CD4-positive, alpha-beta T cell (primary cell): ENCODE results near the gene MCL1. TPM values are rescaled to one million over a fixed set of nuclear protein-coding genes. Genes with fewer than 3 reads are reported as not detected.

Experiments
- ATAC-seq: fragments of 200-7000 bp; cut with Tn5 transposase; one replicate; pipeline ENCODE4 v1.10.0; 2022; ENCODE audit warnings: mild to moderate bottlenecking; ENCODE audit not compliant: poor library complexity
- CTCF ChIA-PET: fragments of 350-600 bp; sonication (Branson Sonifier 250); formaldehyde crosslinking; loops from one replicate; lab custom pipeline; 2021; ENCODE audit warnings: antibody characterized with exemption, inconsistent platforms; lab: Charles Lee
- POLR2A ChIA-PET: fragments of 350-600 bp; sonication (Branson Sonifier 250); formaldehyde crosslinking; loops from one replicate; lab custom pipeline; 2021; ENCODE audit warnings: antibody characterized with exemption, inconsistent platforms; lab: Charles Lee
- DNase-seq, 14 experiments: peaks; one replicate each; pipeline ENCODE4 v3.0.0-alpha.2; 2013 to 2020; ENCODE audit warnings: mixed read lengths in 2 of 14
- H3K27ac ChIP-seq, 2 donors: one replicate each; pipeline versions ENCODE4 v1.5.1 to v1.7.0; 2013; ENCODE audit warnings: low read length in 2 of 2, low read depth in 1 of 2, mild to moderate bottlenecking in 1 of 2
- H3K27me3 ChIP-seq, 2 experiments: 1 replicate in 1 of 2; 2 replicates in 1 of 2; pipeline versions ENCODE4 v1.6.1 to v1.7.0; 2013; ENCODE audit warnings: low read length in 2 of 2, control low read depth in 1 of 2, mild to moderate bottlenecking in 1 of 2, moderate library complexity in 1 of 2; ENCODE audit not compliant: insufficient read depth in 2 of 2, control insufficient read depth in 1 of 2
- H3K36me3 ChIP-seq: one replicate; pipeline ENCODE4 v1.6.1; 2013; ENCODE audit warnings: low read length, control low read depth; ENCODE audit not compliant: insufficient read depth
- H3K4me1 ChIP-seq: one replicate; pipeline ENCODE4 v1.6.1; 2013; ENCODE audit warnings: low read length, control low read depth; ENCODE audit not compliant: insufficient read depth
- H3K4me3 ChIP-seq: one replicate; pipeline ENCODE4 v1.5.1; 2013; ENCODE audit warnings: mild to moderate bottlenecking, low read length, moderate library complexity
- H3K9me3 ChIP-seq, 2 experiments: 1 replicate in 1 of 2; 2 replicates in 1 of 2; pipeline versions ENCODE4 v1.6.1 to v1.7.0; 2013; ENCODE audit warnings: low read length in 2 of 2, mild to moderate bottlenecking in 2 of 2, control low read depth in 1 of 2, moderate library complexity in 1 of 2; ENCODE audit not compliant: control insufficient read depth in 1 of 2, insufficient read depth in 1 of 2
- H3K27ac Mint-ChIP-seq: one replicate; pipeline ENCODE4 v1.8.0; 2020; ENCODE audit warnings: mixed read lengths
- H3K27me3 Mint-ChIP-seq: one replicate; pipeline ENCODE4 v1.8.0; 2021; ENCODE audit warnings: mixed read lengths
- H3K36me3 Mint-ChIP-seq: one replicate; pipeline ENCODE4 v1.8.0; 2021; ENCODE audit warnings: low read depth, mixed read lengths
- H3K4me1 Mint-ChIP-seq: one replicate; pipeline ENCODE4 v1.8.0; 2021; ENCODE audit warnings: low read depth, mixed read lengths
- H3K4me3 Mint-ChIP-seq: one replicate; pipeline ENCODE4 v1.8.0; 2020; ENCODE audit warnings: mild to moderate bottlenecking, mixed read lengths
- H3K9me3 Mint-ChIP-seq: one replicate; pipeline ENCODE4 v1.8.0; 2020; ENCODE audit warnings: mixed read lengths
- CTCF ChIP-seq: fragments of 200-600 bp; IDR thresholded peaks from one replicate; pipeline ENCODE4 v1.8.0; 2022; ENCODE audit warnings: antibody characterized with exemption, mild to moderate bottlenecking
- intact Hi-C, 2 experiments: fragments of 100-400 bp; cut with DNase I in 1 of 2; cut with micrococcal nuclease in 1 of 2; formaldehyde crosslinking; loops; one replicate each; pipeline versions ENCODE4 v1.15.1 to v1.9.0; 2023 to 2025; cut with DNase I, micrococcal nuclease
- total RNA-seq, 174 experiments: library from RNA in 2 of 174; stranded (reverse) in 2 of 174; gene quantifications; one replicate each; pipeline ENCODE4 v1.2.3 and lab custom pipeline; 2021 to 2026

Gene MCL1
- total RNA-seq, 2 experiments from 2014 or later: 737 to 747 TPM

- DNase-seq: peak in 10 of 14 experiments; percentile 16 to 84 (median 35)
- H3K36me3 Mint-ChIP-seq: peaks cover 37% of the 10 kb centered on the region
- peak; percentile 26 for ATAC-seq
- H3K9me3 Mint-ChIP-seq: no peaks in the 10 kb centered on the region
- intact Hi-C loops: no loop called here
- Histone ChIP-seq H3K27me3 (no peaks in the 10 kb centered on the region), H3K4me3 (no peak overlapping the region), H3K9me3 (no peaks in the 10 kb centered on the region), H3K36me3 (peaks cover 3% of the 10 kb centered on the region), H3K27ac (peak overlapping the region; percentile 75 to 76), H3K4me1 (peaks cover 60% of the 10 kb centered on the region)
- H3K27me3 Mint-ChIP-seq: no peaks in the 10 kb centered on the region
- ChIA-PET CTCF (interaction anchor here (1.1 to 3.6 kb wide), 5 partner anchors 8 to 52 kb away, joined by 3 to 28 read pairs (median 5); partner anchors contain the start of gene MCL1), POLR2A (interaction anchor here (1.0 to 3.6 kb wide), 7 partner anchors 15 to 52 kb away, joined by 4 to 17 read pairs (median 8); partner anchors contain the start of genes ENSA and MCL1)
- peak overlapping the region; percentile 80 for H3K27ac Mint-ChIP-seq
- H3K4me3 Mint-ChIP-seq: peak overlapping the region; percentile 30
- no peak for TF ChIP-seq CTCF
- H3K4me1 Mint-ChIP-seq: peaks cover 55% of the 10 kb centered on the region
These were observed 33.9 kb upstream of the MCL1 start for GRCh38 chr1:150613061-150613920.

GRCh38 chr1:150612014-150612345 lies 32.6 kb upstream of the MCL1 start:
- Mint-ChIP-seq H3K36me3 (peaks cover 35% of the 10 kb centered on the region), H3K9me3 (no peaks in the 10 kb centered on the region), H3K4me1 (peaks cover 52% of the 10 kb centered on the region), H3K27ac (peak overlapping the region; percentile 80), H3K27me3 (no peaks in the 10 kb centered on the region), H3K4me3 (peak overlapping the region; percentile 49)
- ATAC-seq (no peak), DNase-seq (no peak)
- POLR2A ChIA-PET: interaction anchor here (0.7 to 3.6 kb wide), 6 partner anchors 17 to 154 kb away, joined by 3 to 17 read pairs (median 6); partner anchors contain the start of genes CTSS, ENSA and MCL1
- intact Hi-C loops: no loop called here
- TF ChIP-seq CTCF: no peak
- no peaks in the 10 kb centered on the region for H3K27me3 ChIP-seq
- peaks cover 3% of the 10 kb centered on the region for H3K36me3 ChIP-seq
- peak overlapping the region; percentile 75 to 92 for H3K27ac ChIP-seq
- no peaks in the 10 kb centered on the region for H3K9me3 ChIP-seq
- H3K4me1 ChIP-seq: peaks cover 60% of the 10 kb centered on the region
- CTCF ChIA-PET: interaction anchor here (0.5 to 2.5 kb wide), 4 partner anchors 9 to 71 kb away, joined by 3 to 20 read pairs (median 8); partner anchors contain the start of gene MCL1
- H3K4me3 ChIP-seq: peak overlapping the region; percentile 3

GRCh38 chr1:150610576-150610975 lies 31.2 kb upstream of the MCL1 start:
- Histone ChIP-seq H3K27ac (peak overlapping the region; percentile 75 to 92), H3K4me1 (peaks cover 57% of the 10 kb centered on the region), H3K27me3 (no peaks in the 10 kb centered on the region), H3K4me3 (no peak overlapping the region), H3K36me3 (peaks cover 8% of the 10 kb centered on the region), H3K9me3 (no peaks in the 10 kb centered on the region)
- ATAC-seq (no peak), DNase-seq (no peak)
- intact Hi-C loops: loop anchor here in 1 of 2 experiments (2.0 kb wide), 1 partner anchor 48 kb away; no protein-coding TSS in a partner anchor
- POLR2A ChIA-PET: interaction anchor here (1.2 to 3.0 kb wide), 3 partner anchors 19 to 49 kb away, joined by 4 to 13 read pairs (median 7); partner anchors contain the start of gene ENSA
- CTCF ChIA-PET: interaction anchor here (1.2 to 3.6 kb wide), 3 partner anchors 10 to 50 kb away, joined by 4 to 20 read pairs (median 18); no protein-coding TSS in a partner anchor
- TF ChIP-seq CTCF: no peak
- Mint-ChIP-seq H3K27ac (peak overlapping the region; percentile 80), H3K27me3 (no peaks in the 10 kb centered on the region), H3K4me3 (no peak overlapping the region), H3K4me1 (peaks cover 38% of the 10 kb centered on the region), H3K9me3 (no peaks in the 10 kb centered on the region), H3K36me3 (peaks cover 23% of the 10 kb centered on the region)
